Neural cell (in vitro differentiated cells): Measurements from ENCODE around the gene TMEM273.

ENCODE experiments used
- EP300 ChIP-seq: fragments of 450-650 bp; conservative IDR thresholded peaks from 2 replicates; pipeline ENCODE4 v1.6.1; 2014; ENCODE audit warnings: antibody characterized with exemption, mild to moderate bottlenecking, moderate library complexity; ENCODE audit not compliant: poor library complexity, severe bottlenecking
- EZH2 ChIP-seq: fragments of 200-600, 300-800 bp; shearing (Covaris generic), sonication (generic); IDR thresholded peaks from 2 replicates; pipeline ENCODE4 v1.6.1; 2014; ENCODE audit warnings: antibody characterized with exemption, low read length, borderline replicate concordance, mild to moderate bottlenecking; ENCODE audit not compliant: insufficient read depth, poor library complexity, severe bottlenecking
- POLR2AphosphoS5 ChIP-seq: IDR thresholded peaks from 2 replicates; pipeline ENCODE4 v1.6.1; 2012
- RAD21 ChIP-seq: fragments of 450-650 bp; conservative IDR thresholded peaks from 2 replicates; pipeline ENCODE4 v1.6.1; 2014; ENCODE audit warnings: antibody characterized with exemption, mild to moderate bottlenecking, moderate library complexity
- SMC3 ChIP-seq: fragments of 450-650 bp; conservative IDR thresholded peaks from 2 replicates; pipeline ENCODE4 v1.6.1; 2014; ENCODE audit warnings: antibody characterized with exemption, mild to moderate bottlenecking, moderate library complexity; ENCODE audit not compliant: poor library complexity
- TAF1 ChIP-seq: IDR thresholded peaks from 2 replicates; pipeline ENCODE4 v1.6.1; 2012; ENCODE audit warnings: low read depth
- TF ChIP-seq, protein P1 (sequence below): fragments of 450-650 bp; IDR thresholded peaks from 2 replicates; pipeline ENCODE4 v1.5.1; 2014; ENCODE audit warnings: antibody characterized with exemption, mild to moderate bottlenecking, moderate library complexity; ENCODE audit not compliant: poor library complexity, severe bottlenecking

DNA sequence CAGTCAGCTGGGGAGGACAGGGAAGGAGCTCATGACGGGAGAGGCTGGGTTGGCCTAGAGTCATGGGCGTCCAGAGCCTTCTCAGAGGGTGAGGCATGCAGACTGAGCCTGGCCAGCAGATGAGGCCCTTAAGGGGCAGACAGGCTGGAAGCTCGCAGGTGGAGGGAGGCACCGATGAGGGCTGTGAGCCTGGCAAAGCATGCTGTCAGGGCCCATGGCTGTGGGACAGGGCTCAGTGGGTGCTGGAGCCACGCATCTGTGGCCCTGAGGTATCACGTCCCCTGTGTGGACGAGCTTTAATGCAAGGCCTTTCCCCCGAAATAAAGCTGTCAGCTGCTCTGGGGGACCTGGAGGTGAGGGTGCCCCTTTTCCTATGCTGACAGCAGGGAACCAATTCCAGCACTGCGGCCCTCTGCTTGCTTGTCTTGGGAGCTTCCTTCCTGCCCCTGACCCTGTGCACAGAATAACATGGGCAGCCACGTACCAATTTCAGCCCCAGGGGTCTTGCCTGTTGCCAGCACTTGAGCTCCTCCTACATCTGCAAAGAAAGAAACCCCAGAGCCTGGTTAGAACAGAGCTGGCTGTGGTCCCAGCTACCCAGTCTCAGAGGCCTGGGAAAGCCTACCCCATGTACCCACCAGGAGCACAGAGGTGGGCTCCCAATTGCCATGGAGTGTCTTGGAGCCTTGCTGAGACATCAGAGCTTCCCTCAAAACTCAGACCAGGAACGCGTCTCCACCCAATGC lies 20.6 kb downstream of the TMEM273 start:
- TF ChIP-seq EZH2 (no peak), TAF1 (no peak), RAD21 (no peak), EP300 (no peak), POLR2AphosphoS5 (no peak), SMC3 (no peak)
- TF ChIP-seq, protein P1, sequence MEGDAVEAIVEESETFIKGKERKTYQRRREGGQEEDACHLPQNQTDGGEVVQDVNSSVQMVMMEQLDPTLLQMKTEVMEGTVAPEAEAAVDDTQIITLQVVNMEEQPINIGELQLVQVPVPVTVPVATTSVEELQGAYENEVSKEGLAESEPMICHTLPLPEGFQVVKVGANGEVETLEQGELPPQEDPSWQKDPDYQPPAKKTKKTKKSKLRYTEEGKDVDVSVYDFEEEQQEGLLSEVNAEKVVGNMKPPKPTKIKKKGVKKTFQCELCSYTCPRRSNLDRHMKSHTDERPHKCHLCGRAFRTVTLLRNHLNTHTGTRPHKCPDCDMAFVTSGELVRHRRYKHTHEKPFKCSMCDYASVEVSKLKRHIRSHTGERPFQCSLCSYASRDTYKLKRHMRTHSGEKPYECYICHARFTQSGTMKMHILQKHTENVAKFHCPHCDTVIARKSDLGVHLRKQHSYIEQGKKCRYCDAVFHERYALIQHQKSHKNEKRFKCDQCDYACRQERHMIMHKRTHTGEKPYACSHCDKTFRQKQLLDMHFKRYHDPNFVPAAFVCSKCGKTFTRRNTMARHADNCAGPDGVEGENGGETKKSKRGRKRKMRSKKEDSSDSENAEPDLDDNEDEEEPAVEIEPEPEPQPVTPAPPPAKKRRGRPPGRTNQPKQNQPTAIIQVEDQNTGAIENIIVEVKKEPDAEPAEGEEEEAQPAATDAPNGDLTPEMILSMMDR: no peak
